NCI-H2081 treated with DMSO at 0.1 percent for 48 hours (cell line): Measurements from ENCODE around the gene TMIGD1.

Source experiments
- DNase-seq: peaks from one replicate; lab custom pipeline; 2025; lab: John Stamatoyannopoulos, UW

TMIGD1 gene, protein sequence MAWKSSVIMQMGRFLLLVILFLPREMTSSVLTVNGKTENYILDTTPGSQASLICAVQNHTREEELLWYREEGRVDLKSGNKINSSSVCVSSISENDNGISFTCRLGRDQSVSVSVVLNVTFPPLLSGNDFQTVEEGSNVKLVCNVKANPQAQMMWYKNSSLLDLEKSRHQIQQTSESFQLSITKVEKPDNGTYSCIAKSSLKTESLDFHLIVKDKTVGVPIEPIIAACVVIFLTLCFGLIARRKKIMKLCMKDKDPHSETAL

DNA sequence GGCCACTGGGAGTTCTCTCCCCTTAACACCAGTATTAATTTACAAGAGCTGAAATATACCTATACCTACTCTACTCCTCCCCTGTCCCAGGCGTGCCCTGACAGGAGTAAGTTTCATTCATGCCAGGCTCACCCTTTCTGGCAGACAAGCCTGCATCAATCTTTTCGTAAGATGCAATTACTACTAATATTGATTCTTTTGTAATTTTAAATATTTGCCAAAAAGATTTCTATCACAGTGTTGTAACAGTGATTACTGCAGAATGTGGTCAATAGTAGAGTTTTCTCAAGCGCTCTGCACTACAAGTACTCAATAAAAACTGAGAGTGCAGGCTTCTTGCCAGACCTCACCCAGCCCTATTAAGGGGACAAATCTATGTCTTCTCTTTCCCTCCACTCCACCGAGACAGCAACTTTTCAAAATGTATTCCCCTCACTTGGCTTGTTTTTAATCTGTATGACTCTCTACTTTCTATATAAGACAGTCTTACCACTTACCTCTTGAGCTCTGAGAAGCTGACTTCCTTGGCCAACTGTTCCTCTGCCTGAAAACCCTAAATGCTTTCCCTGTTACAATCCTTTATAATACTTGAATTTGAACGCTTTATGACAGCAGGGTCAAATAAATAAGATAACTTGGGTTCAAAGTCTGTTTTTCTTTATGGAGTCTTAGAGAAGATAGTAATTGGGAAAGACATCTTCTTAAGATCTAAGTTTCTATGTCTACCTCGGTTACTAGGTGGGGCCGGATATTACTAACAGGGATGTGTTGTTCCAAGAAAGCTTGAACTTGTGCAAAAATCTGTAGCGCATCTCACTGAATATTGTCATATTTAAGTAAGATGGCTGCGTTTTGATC is at the start of gene TMIGD1:
TSS of gene TMIGD1 (minus strand) at position 555 of the 858 bp plus-strand sequence. CDS start 1,924 bp downstream, outside the sequence.
- no peak for DNase-seq

DNA sequence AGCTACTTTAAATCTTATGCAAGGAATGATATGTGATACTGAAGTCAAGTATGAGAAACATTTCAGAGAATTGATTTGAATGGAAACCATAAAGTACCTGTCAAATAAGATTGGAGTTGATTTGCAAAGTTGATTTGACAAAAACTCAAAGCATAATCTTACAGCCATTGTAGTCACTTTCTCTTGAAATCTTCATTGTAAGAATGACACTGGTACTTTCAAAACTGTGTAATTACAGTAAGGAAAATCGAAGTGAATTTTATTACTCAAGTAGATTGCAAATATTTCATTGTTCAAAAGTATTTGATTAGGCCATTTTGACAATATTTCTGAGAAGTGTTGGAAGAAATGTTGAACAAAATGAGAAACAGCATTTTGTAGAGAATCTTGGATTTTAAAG is 48.5 kb upstream of the TMIGD1 start:
- DNase-seq = no peak

DNA sequence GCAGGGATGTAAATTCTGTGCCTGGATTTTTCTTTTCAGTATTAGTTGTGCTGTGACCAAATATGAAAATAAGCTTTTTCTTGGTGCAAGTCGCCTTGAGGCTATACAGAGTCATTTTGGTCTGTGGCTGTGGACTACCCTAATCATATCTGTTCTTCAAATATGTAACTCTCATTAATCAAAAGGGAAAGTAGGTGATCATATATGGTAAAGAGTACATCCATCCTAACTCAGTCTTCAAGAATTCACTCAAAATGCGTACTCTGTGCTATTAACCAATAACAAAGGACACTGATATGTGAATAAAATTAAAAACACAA is 47.4 kb upstream of the TMIGD1 start:
- DNase-seq = no peak

DNA sequence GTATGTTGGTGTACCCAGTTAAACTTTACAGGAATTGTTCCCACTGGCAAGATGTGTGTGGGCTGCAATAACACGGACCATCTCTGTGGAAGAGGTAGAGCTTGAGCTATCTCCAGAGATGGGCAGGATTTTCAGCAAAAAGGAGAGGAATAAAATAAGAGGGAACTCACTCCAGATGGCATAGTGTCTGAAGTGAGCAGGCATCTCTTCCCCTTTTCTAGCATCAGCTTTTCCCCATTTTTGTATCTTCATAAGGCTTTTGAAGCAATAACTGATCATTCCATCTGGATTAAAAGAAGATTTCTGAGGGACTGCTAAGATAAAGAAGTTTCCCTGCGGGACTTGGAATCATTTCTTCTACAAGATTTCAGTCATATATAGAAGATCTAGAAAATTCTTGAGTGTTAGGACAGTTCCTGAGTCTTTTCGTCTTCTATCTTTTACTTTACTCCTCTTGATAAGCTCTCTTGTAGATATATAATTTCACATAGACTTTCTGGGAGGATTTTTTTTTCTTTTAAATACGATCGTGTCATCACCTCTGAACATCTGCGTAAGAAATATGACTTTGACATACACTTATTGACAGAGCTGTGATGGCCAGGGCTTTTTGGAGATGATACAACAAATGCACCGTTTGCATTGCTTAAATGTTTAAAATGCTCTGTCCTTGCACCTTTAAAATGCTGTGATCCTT is 46.9 kb upstream of the TMIGD1 start:
- DNase-seq = no peak

DNA sequence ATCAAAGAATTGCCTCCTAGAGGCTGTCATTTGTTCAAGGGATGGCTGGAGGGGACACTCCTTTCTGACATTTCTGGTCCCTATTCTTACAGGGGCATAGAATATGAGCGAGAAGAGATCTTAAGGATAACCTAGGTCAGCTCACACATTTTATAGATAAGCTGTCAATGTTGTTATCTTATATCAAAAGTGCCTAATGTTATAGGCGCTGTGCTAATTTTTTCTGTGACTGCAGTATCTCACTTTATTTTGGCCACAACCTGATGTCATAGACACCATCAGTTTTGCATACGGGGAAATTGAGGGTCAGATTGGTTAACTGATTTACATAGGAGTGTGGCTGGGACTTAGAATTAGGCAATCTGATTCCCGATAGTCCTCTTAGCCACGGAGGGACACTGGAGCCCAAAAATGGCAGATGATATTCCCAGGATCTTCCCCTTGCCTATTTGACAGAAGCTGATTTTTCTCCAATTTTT is 46.1 kb upstream of the TMIGD1 start:
- DNase-seq = no peak

DNA sequence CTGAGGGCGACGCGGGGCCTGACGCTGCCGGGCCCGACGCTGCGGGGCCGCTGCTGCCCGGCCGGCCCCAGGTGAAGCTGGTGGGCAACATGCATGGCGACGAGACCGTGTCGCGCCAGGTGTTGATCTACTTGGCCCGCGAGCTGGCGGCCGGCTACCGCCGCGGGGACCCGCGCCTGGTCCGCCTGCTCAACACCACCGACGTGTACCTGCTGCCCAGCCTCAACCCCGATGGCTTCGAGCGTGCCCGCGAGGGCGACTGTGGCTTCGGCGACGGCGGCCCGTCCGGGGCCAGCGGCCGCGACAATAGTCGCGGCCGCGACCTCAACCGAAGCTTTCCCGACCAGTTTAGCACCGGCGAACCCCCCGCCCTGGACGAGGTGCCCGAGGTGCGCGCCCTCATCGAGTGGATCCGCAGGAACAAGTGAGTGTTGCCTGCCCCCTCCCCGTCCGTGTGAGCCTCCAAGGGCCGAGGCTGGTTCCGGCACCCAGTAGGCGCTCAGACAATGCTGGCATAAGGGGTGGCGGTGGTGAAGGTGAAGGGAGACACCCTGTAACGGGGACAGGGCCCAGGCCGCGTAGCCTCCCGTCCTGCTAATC is 45.5 kb upstream of the TMIGD1 start:
- DNase-seq = no peak

DNA sequence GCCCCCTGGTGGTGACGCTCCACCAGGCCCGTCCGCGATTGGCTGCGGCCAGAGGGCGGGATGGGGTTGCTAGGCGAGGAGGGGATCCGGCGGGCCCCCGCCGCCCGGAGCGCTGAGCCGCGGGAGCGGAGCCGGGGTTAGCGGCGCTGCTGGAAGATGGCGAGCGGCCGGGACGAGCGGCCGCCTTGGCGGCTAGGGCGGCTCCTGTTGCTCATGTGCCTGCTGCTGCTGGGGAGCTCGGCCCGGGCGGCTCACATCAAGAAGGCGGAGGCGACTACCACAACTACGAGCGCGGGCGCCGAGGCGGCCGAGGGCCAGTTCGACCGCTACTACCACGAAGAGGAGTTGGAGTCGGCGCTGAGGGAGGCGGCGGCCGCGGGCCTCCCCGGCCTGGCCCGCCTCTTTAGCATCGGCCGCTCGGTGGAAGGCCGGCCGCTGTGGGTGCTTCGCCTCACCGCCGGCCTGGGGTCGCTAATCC is 45.0 kb upstream of the TMIGD1 start, which contains the start of gene CPD:
TSS of gene CPD (plus strand) at position 103 of the 478 bp plus-strand sequence. CDS start at position 157, 54 bp downstream.
- DNase-seq = peak; percentile 45

DNA sequence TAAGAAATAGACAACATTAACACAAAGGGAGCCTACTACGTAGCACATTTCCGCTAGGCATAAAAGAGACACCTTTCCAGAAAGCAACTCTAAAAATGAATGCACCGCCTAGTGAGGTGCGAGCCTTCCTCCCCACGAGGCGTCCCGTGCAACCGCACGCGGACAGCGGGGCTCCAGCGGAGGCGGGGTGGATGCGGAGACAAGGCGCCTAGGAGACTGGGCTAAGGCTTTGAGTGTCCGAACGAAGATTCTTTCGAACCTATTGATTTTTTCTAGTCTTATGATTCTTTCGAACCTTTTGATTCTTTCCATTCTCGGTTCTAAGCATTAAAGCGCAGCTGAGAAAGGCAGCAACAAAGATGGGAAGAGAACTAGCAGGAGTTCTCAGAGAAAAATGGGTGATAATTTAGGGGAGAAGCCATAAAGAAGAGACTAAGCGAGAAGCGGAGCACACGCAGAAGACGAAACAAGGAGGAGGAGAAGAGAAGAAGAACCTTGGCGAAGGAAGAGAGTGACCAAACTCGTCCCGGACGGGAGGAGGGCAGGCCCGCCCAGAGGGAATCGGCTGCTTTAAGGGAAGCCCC is 44.5 kb upstream of the TMIGD1 start:
- DNase-seq = no peak

DNA sequence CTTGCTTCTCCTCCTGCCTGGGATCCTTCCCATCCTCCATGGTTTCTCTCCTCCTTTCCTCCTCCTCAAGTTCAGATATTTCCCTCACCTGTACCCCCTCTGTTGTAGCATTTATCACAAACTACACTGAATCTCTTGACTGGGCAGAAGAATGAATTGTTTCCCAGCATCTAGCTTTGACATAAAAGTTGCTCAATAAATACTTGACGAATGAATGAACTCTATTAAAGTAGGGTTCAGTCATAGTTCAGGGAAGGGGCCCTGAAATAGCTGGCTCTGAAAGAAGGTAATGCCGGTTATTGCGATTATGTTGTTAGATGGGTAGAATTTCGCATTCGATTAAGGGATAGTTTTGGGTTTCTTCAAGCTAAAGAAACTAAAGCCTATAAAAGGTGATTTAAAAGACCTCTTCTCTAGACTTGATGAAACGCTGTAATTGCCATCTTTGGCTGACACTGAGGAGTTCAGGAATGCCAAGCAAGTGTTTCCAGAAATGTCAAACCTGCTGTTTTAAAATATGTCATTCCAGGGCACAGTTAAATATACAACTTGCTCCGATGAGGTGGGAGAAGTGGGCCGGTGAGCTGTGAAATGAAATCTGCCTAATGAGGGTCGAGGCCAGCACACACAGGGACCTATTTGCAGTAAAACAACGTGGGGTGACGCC is 43.9 kb upstream of the TMIGD1 start:
- no peak for DNase-seq

DNA sequence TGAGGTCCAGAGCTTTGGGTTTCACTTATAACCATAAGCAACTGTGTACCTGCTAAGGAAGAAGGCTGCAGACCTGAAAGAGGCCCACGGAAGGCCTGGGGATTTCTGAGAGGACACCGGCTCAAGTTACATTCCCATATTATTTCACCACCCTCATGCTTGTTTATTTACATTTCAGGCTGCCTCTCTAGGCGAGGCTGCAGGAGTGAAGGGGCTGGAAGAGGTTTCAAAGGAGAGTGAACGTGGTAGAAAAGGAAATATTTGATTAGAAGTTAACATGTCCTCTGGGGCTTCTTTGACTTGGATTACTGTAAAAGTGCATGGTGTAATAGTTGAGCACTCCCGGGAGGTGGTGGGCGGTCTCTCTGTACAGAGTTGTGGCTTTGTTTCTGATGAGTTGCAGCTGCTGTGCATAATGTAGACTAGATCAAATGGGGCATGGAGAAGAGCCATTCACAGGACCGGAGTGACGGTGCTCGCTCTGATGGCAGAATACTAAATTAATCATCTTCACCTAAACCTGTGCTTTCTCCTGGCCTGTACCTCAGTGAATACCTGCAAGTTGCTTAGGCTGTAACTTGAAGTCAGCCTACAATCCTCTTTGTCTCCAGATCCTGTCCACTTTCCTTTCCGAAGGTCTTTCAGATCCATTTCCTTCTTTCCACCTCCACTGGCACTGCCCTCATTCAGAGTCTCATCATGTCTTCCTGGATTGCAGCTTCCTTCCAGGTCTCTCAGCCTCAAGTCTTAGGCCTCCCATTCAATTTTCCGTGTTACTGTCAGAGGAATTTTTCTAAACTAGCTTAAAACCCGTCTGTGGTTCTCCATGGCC is 43.0 kb upstream of the TMIGD1 start:
- no peak for DNase-seq

DNA sequence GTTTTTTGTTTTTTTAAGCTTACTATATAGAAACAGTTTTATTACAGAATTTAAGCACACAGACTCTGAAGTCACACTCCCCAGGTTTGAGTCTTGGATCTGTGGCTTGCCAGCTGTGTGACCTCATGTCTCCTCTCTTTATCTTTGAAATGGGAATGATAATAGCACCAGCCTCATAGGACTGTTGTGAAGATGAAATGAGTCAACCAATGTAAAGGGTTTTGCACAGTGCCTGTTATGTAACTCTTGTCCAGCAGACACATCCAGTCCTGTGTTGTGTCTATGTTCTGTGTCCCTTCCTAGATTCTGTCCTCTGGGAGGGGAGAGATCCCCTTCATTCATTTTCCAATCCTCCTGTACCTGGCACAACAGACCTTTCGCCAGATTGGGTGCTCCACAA is 41.8 kb upstream of the TMIGD1 start:
- no peak for DNase-seq

DNA sequence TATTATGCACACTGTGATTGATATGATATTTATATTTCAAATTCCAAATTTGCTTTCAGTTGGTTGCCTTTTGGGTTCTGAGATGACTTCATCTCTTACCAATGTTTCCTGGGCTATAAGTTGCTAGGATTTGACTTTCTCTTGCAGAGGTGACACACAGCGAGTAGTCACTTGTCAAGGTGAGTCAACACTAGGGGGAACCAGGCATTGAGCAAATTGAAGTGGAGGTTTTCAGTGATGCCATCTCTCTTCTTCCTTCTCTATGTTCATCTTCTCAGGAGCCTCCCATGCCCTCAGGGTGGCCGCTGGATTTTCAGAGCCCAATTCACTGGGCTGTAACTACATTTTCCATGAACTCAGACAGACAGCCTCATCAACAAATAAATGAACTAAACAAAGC is 38.9 kb upstream of the TMIGD1 start:
- no peak for DNase-seq

DNA sequence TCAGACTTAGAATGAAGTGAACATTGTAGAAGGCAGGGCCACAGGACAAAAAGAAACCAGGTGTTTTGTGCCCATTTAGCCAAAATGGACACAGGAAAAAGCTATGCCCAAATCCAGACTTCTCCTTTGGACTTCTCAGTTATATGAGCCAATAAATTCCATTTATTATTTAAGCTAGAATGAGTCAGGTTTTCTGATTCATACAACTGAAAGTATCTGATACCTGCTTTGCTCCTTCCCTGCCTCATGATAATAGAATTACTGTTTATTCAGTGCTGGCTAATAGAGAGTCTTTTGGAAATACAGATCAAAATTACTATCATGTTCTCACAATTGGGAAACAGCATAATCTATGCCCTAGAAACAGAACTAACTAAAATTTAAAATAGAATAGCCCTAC is 36.1 kb upstream of the TMIGD1 start:
- no peak for DNase-seq

DNA sequence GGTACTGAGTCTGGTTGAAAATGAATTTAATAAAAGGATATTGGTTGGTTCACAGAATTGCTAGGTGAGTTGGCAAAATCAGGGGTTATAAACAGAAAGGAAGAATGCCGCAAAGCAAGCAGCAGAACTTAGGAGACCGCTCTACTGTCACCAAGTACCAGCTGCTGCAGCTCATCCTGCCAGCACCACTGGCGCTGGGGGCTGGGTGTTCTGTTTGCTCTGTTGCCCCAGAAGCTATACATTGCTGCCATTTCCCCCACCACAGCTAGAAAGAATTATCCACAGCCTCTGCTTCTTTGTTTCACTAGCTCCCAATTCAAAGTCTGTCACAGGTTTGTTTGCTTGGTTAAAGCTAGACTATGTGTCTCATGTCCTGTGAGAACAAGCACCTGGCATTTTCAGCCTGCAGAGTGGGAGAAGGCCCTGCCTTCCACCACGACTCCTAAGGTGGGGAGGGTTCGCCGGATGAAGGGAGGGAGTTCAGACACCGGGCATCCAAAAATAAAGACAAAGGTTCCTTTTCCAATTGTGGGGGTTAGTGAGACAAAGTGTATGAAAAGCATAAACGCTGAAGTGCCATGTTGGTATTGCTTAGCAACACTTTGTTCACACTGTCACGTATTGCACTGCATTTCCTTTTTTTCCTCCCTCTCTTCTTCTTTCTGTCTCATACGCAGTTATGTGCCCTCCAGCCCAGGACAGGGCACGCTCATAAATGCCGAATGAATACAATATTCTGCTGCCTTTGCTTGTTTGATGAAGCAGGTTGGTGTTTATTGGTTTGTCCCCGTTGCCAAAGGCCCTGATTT is 35.3 kb upstream of the TMIGD1 start:
- DNase-seq = no peak

DNA sequence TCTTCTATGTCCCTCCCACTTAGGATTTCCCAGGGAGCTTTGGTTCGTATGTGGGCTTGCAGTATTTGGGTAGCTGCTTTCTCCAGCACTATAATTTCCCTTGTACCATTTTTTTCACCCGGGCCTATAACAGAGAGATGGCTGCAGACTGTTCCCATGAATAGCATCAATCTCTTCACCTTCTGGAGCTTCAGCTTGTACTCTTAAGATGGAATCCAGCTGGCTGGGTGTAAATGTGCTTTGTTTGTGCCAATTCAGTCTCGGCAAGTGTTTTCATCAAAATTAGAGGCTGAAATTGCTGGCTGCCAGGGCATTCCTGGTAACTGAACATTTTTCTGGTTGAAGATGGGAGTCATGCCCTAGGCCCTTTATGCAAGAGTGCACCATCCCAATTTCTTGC is 32.7 kb upstream of the TMIGD1 start:
- no peak for DNase-seq

DNA sequence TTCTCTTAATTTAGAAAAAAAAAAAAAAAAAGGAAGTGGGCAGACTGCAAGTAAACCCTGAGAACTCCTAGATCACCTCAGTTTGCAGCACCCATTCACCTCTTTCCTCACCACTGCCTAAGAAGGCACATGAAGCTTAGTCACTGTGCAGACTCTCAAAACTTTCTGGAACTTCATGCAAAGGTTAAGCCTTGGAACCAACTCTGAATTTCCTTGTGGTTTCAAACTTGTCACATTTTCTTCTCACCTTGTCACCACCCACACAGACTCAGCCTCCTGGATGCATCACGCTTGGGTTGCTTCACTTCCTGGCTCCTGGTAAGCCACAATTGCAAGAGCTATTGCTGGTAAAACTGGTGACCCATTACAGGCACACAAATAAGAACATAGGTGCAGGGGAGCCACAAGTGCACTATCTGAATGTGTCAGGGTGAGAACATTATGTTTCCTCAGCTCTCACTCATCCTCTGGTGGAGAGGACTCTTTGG is 29.9 kb upstream of the TMIGD1 start:
- DNase-seq = no peak

DNA sequence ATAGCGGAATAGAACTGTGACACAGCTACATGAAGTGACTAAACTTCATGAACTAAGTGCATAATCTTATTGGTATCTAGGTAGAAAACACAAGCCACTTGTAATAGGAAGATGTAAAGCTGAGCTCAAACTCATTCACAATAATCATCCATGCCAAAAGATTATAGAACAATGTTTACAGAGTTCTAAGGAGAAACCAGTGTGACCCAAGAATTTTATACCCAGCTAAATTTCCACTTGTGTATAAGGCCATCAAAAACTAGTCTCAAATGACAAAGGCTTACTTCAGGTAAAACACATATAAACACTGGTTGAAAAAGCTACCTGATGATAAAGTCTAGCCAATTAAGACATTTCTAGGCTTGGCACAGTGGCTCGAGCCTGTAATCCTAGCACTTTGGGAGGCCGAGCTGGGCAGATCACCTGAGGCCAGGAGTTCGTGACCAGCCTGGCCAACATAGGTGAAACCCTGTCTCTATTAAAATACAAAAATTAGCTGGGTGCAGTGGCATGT is 28.0 kb upstream of the TMIGD1 start:
- DNase-seq = no peak

DNA sequence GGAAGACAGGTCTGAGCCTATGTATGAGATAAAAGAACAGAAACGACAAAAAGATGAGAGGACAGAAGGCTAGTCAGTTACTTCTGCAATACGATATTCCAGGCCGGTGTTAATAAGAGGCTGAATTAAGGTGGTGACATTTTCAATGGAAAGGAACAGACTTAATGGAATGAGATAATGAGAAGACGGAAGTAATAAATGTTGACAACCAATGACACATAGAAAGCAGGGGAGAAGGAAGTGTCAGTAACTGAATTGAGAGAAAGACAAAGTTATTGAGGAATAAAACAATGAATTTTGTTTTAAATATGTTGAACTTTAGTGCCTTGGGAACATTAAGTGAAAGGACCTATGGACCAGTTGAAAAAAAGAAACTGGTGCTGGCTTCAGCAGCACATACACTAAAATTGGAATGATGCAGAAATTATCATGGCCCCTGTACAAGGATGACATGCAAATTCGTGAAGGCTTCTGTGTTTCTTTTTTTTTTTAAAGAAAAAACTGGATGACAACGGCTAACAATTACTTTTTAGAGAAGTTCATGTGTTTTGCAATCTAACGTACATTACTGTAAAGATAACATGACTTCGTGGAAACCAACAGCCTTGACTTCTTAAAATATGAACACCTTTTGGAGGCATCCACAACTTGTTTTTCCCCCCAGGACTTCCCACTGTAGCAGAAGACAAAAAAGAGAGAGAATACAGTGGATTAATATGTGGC is 26.4 kb upstream of the TMIGD1 start:
- DNase-seq = no peak
